NT2/D1 (cell line): Measurements from ENCODE around the gene PPP4R2.

ENCODE experiments used
- YY1 ChIP-seq: IDR thresholded peaks from 2 replicates; pipeline ENCODE4 v1.6.1; 2011; ENCODE audit not compliant: insufficient read length, insufficient read depth
- ZNF274 ChIP-seq: IDR thresholded peaks from 2 replicates; pipeline ENCODE4 v1.6.1; 2011; ENCODE audit warnings: mild to moderate bottlenecking, low read depth, low read length

DNA sequence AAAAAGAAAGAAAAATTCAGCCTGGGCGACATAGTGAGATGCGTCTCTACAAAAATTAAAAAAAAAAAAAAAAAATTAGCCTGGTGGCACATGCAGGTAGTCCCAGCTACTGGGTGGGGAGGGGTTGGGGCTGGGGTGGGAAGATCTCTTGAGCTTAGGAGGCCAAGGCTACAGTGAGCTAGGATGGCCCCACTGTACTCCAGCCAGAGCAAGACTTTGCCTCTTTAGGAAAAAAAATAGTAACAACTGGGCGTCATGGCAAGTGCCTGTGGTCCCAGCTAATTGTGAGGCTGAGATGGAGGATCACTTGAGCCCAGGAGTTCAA, 23.9 kb upstream of the PPP4R2 start:
- TF ChIP-seq YY1 (no peak), ZNF274 (no peak)
